Inflammatory macrophage (primary cell): ENCODE results near the gene ZNF48.

ENCODE experiments used
- DNase-seq, 2 donors: peaks; one replicate each; pipeline ENCODE4 v3.0.0-alpha.2; 2020 to 2022

ZNF48 gene

GRCh38 chr16:30444231-30445148 lies 49.3 kb downstream of the ZNF48 start:
- DNase-seq, result no peak

DNA sequence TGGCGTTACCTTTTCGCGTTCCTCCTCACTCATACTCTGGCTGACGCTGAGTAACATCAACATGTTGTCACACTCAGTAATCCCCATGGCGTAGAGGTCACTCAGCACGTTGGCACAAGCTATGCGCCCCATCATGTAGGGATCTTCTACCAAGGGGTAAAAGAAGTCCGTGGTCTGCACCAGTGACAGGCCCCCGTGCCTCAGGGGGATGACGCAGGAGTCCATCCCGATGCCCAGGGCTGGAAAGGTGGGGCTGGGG lies 49.9 kb downstream of the ZNF48 start:
- no peak for DNase-seq

DNA sequence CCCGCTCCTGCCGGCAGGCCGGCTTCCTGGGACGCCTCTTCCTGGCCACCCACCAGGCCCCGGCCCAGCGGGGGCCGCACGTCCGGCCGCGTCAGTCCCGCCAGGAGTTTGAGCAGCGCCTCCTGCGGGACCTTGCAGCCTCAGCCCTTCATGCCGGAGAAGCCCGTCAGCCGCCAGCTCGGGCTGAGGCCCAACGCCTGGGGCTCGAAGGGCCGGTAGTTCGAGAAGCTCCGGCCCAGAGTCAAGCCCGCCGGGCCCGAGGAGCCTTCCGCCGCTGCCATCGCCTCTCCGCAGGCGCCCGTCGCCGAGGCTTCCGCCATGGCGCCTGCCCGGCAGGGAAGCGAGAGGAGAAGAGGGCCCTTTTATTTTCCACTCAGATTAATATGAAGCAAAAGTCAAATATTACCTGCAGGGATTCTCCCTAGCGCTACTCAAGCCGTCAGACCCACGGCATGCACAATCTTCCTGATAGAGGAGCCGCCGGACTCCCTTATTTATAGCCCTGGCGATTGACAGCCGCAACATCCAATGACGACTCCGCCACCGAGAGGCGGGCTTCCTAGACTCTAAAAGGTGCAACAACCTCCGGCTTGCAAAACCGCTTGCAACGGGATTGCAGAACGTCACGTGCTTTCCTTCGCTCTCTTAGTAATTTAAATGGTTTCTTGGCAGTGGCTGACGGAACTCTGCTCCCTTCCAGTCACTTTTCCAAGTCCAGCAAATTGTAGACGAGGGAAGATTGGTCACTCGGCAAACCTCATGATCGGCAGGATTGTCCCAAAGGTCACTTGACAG lies 50.4 kb downstream of the ZNF48 start, which contains the start of gene SEPHS2:
Gene SEPHS2 (minus strand): TSS at position 467 of the 795 bp plus-strand sequence. CDS start 147 bp downstream, at position 320.
- peak; percentile 99 to 100 for DNase-seq

- DNase-seq, result no peak
Observed at GRCh38 chr16:30446203-30446595, 51.0 kb downstream of the ZNF48 start.

GRCh38 chr16:30447512-30448226 lies 52.4 kb downstream of the ZNF48 start:
- no peak for DNase-seq

- no peak for DNase-seq
Observed at GRCh38 chr16:30449116-30449435, 53.9 kb downstream of the ZNF48 start.
